ENCODE results near the gene METTL4.
"Not testable (repeated sequence)": the region's sequence is repeated elsewhere in the genome, so short reads cannot be mapped to it uniquely, and the experiment has no call there.

Gene METTL4

GRCh38 chr18:2557536-2557935 lies 13.8 kb downstream of the METTL4 start:
- TF ChIP-seq TAF1 (IDR thresholded peaks at IDR 0.05; ENCODE audit: borderline replicate concordance, low read depth, low read length): no peak
- no peak for TF ChIP-seq POLR2AphosphoS5 (IDR thresholded peaks at IDR 0.05; ENCODE audit: low read depth, low read length)
- no peak for TF ChIP-seq POLR2A (IDR thresholded peaks at IDR 0.05; ENCODE audit: low read depth, low read length)
- FAIRE-seq (no peak), DNase-seq (ENCODE audit: insufficient read length) (no peak)

GRCh38 chr18:2555895-2556294 lies 15.4 kb downstream of the METTL4 start:
- no peak for TF ChIP-seq TAF1 (IDR thresholded peaks at IDR 0.05; ENCODE audit: borderline replicate concordance, low read depth, low read length)
- no peak for TF ChIP-seq POLR2AphosphoS5 (IDR thresholded peaks at IDR 0.05; ENCODE audit: low read depth, low read length)
- TF ChIP-seq POLR2A (IDR thresholded peaks at IDR 0.05; ENCODE audit: low read depth, low read length): no peak
- DNase-seq (ENCODE audit: insufficient read length) (no peak), FAIRE-seq (no peak)

GRCh38 chr18:2554696-2555095 lies 16.6 kb downstream of the METTL4 start:
- FAIRE-seq: no peak
- DNase-seq (ENCODE audit: insufficient read length): no peak
- TF ChIP-seq POLR2AphosphoS5 (IDR thresholded peaks at IDR 0.05; ENCODE audit: low read depth, low read length): no peak
- no peak for TF ChIP-seq TAF1 (IDR thresholded peaks at IDR 0.05; ENCODE audit: borderline replicate concordance, low read depth, low read length)
- no peak for TF ChIP-seq POLR2A (IDR thresholded peaks at IDR 0.05; ENCODE audit: low read depth, low read length)

GRCh38 chr18:2551425-2551824 lies 19.9 kb downstream of the METTL4 start:
- no peak for DNase-seq (ENCODE audit: insufficient read length)
- FAIRE-seq: no peak
- TF ChIP-seq POLR2AphosphoS5 (IDR thresholded peaks at IDR 0.05; ENCODE audit: low read depth, low read length) (no peak), TAF1 (IDR thresholded peaks at IDR 0.05; ENCODE audit: borderline replicate concordance, low read depth, low read length) (no peak), POLR2A (IDR thresholded peaks at IDR 0.05; ENCODE audit: low read depth, low read length) (no peak)

GRCh38 chr18:2549462-2549861 lies 21.8 kb downstream of the METTL4 start:
- TF ChIP-seq POLR2A (IDR thresholded peaks at IDR 0.05; ENCODE audit: low read depth, low read length) (no peak), TAF1 (IDR thresholded peaks at IDR 0.05; ENCODE audit: borderline replicate concordance, low read depth, low read length) (no peak), POLR2AphosphoS5 (IDR thresholded peaks at IDR 0.05; ENCODE audit: low read depth, low read length) (no peak)
- FAIRE-seq: no peak

GRCh38 chr18:2547477-2548087 lies 23.7 kb downstream of the METTL4 start:
- no peak for DNase-seq (ENCODE audit: insufficient read length)

More at GRCh38 chr18:2549462-2549861, 21.8 kb downstream of the METTL4 start:
- no peak for DNase-seq (ENCODE audit: insufficient read length)

GRCh38 chr18:2545155-2545554 lies 26.1 kb downstream of the METTL4 start:
- no peak for DNase-seq (ENCODE audit: insufficient read length)
- no peak for TF ChIP-seq POLR2A (IDR thresholded peaks at IDR 0.05; ENCODE audit: low read depth, low read length)
- no peak for TF ChIP-seq POLR2AphosphoS5 (IDR thresholded peaks at IDR 0.05; ENCODE audit: low read depth, low read length)
- TF ChIP-seq TAF1 (IDR thresholded peaks at IDR 0.05; ENCODE audit: borderline replicate concordance, low read depth, low read length): no peak
- no peak for FAIRE-seq

More at GRCh38 chr18:2547477-2548087, 23.7 kb downstream of the METTL4 start:
- TF ChIP-seq POLR2AphosphoS5 (IDR thresholded peaks at IDR 0.05; ENCODE audit: low read depth, low read length): no peak
- peak; percentile 83 for FAIRE-seq

GRCh38 chr18:2541925-2542563 lies 29.3 kb downstream of the METTL4 start:
- not testable (repeated sequence) for FAIRE-seq; DNase-seq (ENCODE audit: insufficient read length)

GRCh38 chr18:2540575-2540974 lies 30.7 kb downstream of the METTL4 start:
- TF ChIP-seq POLR2AphosphoS5 (IDR thresholded peaks at IDR 0.05; ENCODE audit: low read depth, low read length) (no peak), POLR2A (IDR thresholded peaks at IDR 0.05; ENCODE audit: low read depth, low read length) (no peak), TAF1 (IDR thresholded peaks at IDR 0.05; ENCODE audit: borderline replicate concordance, low read depth, low read length) (no peak)
- FAIRE-seq: peak; percentile 54
- no peak for DNase-seq (ENCODE audit: insufficient read length)

- FAIRE-seq (no peak), DNase-seq (ENCODE audit: insufficient read length) (no peak)
- TF ChIP-seq POLR2A (IDR thresholded peaks at IDR 0.05; ENCODE audit: low read depth, low read length): no peak
- TF ChIP-seq POLR2AphosphoS5 (IDR thresholded peaks at IDR 0.05; ENCODE audit: low read depth, low read length): no peak
- TF ChIP-seq TAF1 (IDR thresholded peaks at IDR 0.05; ENCODE audit: borderline replicate concordance, low read depth, low read length): no peak
Measured at GRCh38 chr18:2538844-2539243, 32.5 kb downstream of the METTL4 start.

- no peak for DNase-seq (ENCODE audit: insufficient read length)
- no peak for TF ChIP-seq POLR2AphosphoS5 (IDR thresholded peaks at IDR 0.05; ENCODE audit: low read depth, low read length)
- no peak for TF ChIP-seq POLR2A (IDR thresholded peaks at IDR 0.05; ENCODE audit: low read depth, low read length)
- no peak for TF ChIP-seq TAF1 (IDR thresholded peaks at IDR 0.05; ENCODE audit: borderline replicate concordance, low read depth, low read length)
- no peak for FAIRE-seq
Measured at GRCh38 chr18:2538236-2538635, 33.1 kb downstream of the METTL4 start.

GRCh38 chr18:2537296-2537695 lies 34.0 kb downstream of the METTL4 start:
- no peak for FAIRE-seq
- TF ChIP-seq POLR2A (IDR thresholded peaks at IDR 0.05; ENCODE audit: low read depth, low read length) (no peak), POLR2AphosphoS5 (IDR thresholded peaks at IDR 0.05; ENCODE audit: low read depth, low read length) (no peak), TAF1 (IDR thresholded peaks at IDR 0.05; ENCODE audit: borderline replicate concordance, low read depth, low read length) (no peak)

More at GRCh38 chr18:2537296-2537695, 34.0 kb downstream of the METTL4 start:
- DNase-seq (ENCODE audit: insufficient read length): no peak
